EH (cell line): Measurements from ENCODE around the gene CHMP2A.
A peak's percentile ranks its signal among the peaks of the same experiment; 100 is the strongest.

Experiments
- DNase-seq: peaks from one replicate; pipeline ENCODE4 v3.0.0-alpha.2; 2015; ENCODE audit warnings: low read depth

The CHMP2A gene

DNA sequence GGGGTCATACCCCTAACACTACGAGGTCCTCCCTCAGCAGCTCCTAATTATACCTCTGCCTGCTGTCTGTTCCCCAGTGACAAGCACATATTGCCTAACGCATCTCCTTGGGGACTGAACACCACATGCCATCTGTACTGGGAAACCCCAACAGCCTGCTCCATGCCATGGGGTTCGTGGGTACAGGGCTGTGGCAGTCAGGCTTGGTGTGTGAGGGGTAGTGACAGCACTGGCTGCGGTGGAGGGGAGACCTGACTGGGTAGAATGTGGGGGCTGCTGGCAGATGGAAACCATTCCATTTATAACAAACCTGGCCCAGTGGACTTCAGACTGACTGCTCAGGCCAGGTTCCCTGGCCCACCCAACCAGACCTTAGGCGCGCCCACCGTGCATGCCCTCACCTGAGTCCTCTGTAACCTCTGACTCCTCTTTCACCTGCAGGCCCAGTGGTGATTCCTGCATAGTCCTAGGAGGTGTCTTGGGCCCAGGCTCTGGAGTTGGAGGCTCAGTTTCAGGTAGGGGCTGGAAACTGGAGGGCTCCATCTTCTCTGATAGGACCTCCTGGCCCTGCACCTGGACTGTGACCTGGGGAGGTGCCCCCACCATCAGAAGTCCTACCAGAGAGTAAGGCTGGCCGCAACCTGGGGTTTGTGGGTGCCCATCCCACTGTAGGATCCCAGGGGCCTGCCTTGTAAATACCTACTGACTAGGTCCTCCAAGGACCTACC, 15.2 kb upstream of the CHMP2A start:
- DNase-seq: no peak

DNA sequence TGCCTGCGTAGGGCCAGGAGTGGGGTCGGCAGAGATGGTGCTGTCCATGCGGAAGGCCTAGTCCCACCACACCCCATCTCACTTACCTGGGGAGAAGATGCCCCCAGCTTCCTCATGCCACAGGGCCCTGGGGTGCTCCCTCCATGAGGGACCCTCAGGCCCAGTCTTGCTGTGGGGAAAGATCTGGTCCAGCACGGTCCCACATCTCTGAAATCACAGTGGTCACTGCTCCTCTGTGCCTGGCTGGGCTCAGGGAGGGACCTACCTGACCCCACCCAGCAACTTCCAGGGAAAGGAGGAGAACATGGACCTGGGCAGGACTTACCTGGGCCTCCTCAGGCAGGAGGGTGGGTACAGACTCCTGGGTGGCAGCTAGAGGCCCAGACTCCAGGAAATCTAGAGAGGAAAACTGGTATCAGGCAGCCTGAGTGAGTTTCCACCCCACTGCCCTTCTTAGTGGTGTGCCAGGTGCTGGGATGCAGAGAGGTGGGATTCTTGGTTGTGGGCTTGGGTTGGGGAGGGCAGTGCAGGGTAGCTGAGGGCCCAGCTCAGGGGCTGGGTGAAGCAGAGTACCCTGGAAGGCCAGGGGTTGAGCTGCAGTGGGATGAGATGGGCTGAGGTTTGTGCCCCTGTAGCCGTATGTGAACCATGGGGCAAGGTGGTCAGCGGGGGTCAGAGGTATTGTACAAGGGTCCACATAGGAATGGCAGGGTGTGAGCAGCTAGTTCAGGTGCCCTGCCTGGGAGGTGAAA, 14.5 kb upstream of the CHMP2A start:
- DNase-seq: no peak

- no peak for DNase-seq
Observed at GRCh38 chr19:58568453-58569130, 13.7 kb upstream of the CHMP2A start.

DNA sequence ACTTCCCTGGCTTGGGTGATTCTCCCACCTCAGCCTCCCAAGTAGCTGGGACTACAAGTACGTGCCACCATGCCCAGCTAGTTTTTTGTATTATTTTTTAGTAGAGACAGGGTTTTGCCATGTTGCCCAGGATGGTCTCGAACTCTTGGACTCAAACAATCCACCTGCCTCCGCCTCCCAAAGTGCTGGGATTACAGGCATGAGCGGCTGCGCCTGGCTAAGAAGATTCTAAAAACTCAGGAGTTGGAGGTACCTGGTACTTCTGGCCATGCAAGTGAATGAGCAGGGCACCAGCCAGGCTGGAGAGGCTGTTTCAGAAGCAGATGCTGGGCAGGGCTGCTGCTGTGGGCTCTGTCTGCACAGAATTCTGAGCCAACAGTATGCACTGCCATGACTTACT, 12.1 kb upstream of the CHMP2A start:
- DNase-seq: no peak

DNA sequence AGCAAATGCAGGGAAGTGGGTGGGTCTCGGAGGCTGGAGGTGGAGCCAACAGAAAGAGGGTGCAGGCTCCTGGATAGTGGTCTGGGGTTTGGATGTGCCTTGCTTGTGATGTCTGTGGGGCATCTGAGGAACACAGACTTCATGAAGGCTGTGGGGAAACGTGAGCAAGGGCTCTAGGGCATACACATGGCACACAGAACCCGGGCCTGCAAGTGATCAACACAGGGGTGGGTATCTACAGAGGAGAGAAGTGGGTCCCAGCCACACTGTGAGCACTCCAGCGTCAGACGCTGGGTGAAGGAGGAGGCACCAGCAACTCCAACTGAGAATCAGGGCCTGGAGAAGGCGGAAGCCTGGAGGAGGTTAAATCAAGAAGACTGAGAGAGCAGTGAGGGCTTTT, 8.9 kb upstream of the CHMP2A start:
- no peak for DNase-seq

DNA sequence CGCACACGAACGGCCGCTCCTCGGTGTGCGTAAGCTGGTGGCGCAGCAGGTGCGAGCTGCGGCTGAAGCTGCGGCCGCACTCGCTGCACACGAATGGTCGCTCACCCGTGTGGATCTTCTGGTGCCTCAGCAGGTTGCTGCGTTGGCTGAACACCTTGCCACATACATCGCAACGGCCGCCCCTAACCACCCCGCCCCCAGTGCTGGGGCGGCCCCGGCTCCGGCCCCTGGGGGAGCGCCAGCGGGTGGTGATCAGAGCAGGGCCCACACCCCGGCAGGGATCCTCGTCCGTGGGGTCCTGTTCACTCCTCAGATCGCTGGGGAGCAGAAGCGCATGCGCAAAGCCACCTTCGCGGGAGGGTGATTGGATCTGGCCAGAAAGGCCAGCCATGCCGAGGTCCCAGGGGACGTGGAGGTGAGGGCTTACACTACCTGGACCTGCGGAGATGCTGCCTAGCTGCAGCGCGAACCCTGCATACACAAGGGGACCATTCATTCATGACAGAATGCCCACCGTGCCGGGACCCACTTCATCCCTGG, 8.2 kb upstream of the CHMP2A start:
- DNase-seq: peak; percentile 33

DNA sequence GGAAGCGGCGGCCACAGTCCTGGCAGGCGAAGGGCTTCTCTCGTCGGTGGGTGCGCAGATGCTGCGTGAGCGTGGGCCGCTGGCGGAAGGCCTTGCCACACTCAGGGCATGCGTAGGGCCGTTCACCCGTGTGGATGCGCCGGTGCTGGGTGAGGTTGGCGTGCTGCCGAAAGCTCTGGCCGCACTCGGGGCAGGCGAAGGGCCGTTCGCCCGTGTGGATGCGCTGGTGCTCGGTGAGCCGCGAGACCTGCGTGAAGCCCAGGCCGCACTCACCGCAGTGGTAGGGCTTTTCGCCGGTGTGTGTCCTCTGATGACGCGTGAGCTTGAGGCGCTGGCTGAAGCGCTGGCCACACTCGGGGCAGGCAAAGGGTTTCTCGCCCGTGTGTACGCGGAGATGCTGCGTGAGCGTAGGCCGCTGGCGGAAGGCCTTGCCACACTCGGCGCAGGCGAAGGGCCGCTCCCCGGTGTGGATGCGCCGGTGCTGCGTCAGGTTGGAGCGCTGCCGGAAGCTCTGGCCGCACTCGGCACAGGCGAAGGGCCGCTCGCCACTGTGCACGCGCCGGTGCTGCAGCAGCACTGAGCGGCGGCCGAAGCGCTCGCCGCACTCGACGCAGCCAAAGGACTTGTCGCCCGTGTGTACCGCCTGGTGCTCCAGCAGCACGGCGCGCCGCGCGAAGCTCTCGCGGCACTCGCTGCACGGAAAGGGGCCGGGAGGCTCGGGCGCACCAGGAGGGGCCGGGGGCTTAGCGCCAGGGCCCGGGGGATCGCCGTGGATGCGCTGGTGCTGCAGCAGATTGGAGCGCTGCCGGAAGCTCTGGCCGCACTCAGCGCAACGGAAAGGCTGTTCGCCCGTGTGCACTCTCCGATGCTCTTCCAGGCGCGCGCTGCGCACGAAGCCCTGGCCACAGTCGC, 7.5 kb upstream of the CHMP2A start:
- peak; percentile 51 for DNase-seq

DNA sequence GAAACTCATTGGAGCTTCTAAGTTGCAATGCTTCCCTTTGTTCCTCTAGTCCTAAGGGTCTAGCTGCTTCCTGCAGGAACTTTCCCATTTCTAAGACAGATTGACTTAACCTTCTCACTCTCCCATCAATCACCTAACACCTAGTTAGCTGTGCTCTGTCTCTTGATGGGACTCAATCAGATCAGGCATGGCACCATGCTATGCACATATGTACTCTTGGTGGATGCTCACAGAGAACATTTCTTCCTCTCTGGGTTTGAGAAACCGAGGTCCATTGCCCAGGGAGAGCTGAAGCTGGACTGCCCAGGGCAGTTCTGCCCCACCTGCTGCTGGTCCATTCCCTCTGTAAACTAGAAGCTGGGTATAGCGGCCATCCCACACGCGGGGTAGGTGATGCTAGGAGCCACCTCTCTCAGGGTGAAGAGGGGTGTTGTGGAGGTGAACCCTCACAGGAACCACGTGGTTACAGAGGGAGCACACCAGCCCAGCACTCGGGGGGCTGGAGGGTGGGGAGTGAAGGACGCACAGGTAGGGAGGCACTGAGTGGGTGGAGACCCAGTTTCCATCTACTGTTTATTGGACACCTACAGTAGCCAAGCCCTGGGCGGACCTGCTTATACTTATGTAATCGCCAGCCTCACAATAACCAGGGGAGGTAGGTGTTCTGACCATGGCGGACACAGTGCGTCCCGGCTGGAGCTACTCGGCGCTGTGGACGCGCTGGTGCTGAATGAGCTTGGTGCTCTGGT, 6.6 kb upstream of the CHMP2A start:
- no peak for DNase-seq

- no peak for DNase-seq
Observed at GRCh38 chr19:58560921-58561320, 6.0 kb upstream of the CHMP2A start.

DNA sequence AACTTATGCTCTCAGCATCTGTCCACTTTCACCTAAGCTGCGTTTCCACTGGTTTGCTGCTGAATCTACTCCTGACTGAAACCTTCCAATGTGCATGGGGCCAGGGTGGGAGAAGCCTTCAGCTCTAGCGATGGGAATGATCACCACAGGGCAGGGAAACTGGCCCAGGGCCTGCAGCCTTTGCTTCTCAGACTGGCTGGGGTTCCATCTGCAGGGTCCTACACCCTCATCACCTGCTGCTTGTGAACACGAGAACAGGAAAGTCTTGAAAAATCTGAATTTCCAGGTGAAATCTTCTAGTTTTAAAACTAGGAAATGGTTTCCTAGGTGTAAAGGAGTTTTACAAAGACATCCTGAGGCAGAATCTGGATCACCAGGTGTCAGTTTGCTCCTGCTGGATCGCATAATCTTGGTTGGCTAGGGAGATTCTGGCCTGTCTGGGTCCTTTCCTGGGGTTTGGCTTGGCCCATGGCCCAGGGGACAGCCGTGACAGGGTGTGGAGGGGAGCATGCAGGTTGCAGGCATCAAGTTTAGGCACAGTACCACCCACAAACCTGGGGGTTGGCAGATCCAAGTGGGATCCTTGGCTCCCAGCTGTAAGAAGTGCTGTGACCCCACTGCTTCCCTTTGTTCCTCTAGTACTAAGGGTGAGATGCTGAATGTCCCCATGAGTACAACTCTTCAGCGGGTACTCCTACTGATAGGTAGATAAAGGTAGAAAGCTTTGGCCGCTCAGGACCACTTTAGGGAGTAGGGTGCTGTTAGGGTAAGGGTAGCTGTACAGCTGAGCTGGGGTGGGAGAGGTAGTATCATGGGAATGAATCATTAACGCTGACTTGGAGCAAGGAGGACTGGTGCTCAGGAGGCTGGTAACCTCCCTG, 5.3 kb upstream of the CHMP2A start:
- no peak for DNase-seq

DNA sequence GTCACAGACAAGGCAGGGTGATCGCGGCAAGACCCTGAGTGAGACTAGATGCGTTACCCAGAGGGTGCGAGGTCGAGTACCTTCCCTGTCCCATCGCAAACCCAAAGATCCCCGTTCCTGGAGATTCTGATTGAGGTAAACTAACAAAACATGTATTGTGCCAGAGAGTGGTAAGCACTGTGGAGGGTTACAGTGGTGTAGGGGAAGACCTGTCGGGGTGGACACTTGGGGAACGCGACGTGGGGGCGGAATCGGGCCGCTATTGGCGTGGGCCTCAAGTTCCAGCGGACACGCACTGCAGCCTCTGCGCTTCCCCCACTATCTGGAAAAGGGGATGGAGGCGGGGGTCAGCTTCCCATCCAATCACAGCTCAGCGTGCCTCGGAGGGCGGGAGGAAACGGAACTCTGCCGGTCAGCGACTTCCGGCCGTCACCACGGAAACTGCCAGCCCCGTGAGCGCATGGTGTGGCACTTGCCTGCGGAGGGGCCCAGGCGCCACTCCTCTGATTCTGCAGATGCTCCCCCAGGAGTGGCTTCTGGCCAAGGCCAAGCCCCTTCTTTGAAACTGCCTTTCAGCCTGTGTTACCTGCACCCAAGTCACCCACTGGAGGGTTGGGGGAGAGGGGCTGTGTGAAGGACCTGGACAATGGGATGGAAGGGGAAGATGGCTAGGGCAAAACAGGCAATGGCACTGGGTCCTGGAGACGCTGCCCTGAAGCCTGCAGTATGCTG, 4.5 kb upstream of the CHMP2A start:
- DNase-seq: peak; percentile 94

- peak; percentile 98 for DNase-seq
Observed at GRCh38 chr19:58558623-58559274, 3.8 kb upstream of the CHMP2A start.

GRCh38 chr19:58558066-58558622, 3.2 kb upstream of the CHMP2A start, which contains the start of gene UBE2M:
Gene UBE2M (minus strand): TSS chr19:58558611. CDS start chr19:58558381, 230 bp downstream.
- DNase-seq: peak; percentile 71

GRCh38 chr19:58557221-58558065, 2.5 kb upstream of the CHMP2A start:
- no peak for DNase-seq

- DNase-seq: no peak
Observed at GRCh38 chr19:58556622-58557220, 1.8 kb upstream of the CHMP2A start.

DNA sequence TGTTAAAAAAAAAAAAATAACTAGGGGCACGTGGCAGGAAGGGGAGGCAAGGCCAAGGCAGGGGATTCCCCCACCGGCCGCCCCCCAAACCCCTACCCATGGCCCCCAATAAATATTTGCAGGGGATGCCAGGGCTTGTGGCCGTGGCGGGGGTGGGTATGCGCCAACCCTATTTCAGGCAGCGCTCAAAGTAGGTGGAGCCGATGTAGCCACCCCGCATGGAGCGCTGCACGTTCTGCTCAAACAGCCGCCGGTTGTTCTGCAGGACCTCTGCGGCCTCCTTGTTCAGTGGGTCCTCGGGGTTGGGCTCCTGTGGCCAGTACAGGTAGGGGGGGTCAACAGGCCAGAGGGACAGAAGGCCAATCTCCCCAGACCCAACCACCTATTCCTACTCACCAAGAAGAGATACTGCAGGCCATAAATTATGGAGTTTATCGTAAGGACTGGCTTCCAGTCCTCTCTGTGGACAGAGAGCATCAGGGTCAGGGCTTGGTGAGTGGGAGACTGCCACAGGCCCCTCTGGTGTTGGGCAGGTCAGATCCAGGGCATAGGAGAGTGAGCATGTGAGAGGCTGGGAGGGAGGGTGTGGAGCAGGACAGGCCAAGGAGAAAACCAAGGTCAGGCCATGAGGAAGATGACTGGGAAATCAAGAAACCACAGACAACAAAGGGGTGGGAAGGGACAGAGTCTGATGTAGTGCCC, 1.2 kb upstream of the CHMP2A start:
- DNase-seq: no peak
